T-helper 1 cell (primary cell): Measurements from ENCODE around the gene GPR139.

Source experiments
- DNase-seq, 5 donors: peaks; one replicate each; pipeline ENCODE4 v3.0.0-alpha.2; 2012 to 2020

GPR139 gene

DNA sequence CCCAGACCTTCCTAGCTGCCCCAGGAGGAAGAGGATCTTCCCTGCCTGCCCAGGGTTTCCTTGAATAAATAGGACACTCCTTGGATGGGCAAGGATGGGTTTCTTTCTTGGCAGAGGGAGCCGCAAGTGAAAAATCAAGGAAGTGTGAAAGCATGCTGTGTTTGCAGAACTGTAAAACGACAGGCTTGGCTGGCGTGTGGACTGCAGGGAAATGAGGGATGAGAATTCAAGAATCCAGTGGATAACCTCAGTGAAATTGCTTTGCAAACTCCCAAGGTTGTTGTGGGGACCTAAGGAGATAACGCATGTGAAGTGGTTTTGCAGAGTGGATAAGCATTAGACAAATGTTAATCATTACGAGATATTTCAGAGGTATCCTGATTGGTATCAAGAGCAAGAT is 20.4 kb downstream of the GPR139 start:
- no peak for DNase-seq

DNA sequence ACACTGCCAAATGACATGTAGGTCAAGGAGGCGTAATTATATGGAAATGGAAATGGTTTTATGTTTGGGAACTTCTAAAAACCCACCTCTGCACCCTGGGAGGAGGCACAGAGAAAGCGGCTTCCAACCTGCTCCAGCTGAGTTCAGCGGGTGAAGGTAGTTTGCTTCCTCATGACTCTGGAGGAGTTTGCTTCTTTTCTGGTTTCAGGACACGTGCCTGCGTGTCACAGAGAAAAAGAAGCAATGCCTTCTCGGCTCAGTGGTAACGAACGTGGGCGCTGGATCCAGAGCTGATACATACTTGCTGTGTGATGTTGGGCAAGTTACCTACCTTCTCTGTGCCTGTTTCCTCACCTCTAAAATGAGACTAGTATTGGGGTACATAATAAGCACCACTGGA is 22.1 kb downstream of the GPR139 start:
- no peak for DNase-seq

- no peak for DNase-seq
Measured at GRCh38 chr16:20051147-20051546, 22.5 kb downstream of the GPR139 start.

DNA sequence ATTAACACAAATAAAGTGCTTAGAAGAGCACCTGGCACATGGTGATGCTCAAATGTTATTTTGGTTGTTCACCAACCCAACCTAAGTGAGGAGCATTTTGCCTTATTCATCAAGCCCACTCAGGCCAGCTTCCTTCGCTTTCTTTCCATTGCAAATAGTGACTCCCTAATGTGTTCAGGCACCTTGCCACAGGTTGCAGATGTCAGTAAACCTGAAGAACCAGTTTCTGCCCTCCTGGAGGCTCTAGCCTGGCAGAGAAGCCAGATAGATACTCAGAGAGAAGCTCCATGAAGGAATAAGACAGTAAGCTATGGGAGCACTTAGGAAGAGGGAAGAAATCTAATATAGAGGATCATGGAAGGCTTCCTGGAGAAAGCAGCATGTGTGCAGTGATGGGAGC is 23.9 kb downstream of the GPR139 start:
- DNase-seq = no peak

- no peak for DNase-seq
Measured at GRCh38 chr16:20045886-20046285, 27.8 kb downstream of the GPR139 start.

DNA sequence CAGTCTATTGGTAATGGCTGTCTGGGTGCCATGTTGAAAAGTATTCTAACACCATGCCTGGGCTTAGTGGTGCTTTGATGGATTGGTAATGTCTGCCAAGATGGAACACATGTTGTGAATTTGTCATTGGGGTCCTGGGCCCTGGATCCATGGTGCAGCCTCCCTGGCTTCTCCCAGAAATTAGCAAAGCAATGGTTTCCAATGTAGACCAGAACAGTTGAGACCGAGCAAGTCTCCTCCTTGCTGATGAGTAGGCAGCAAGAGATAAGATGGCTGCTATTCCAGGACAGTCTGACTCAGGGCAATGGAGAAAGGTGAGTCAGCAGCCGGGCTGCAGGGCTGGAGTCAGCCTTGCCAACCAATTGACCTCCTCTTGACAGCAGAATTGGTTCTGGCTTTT is 30.8 kb downstream of the GPR139 start:
- no peak for DNase-seq

- DNase-seq = no peak
Measured at GRCh38 chr16:20041924-20042596, 31.6 kb downstream of the GPR139 start.

GRCh38 chr16:20040011-20040410 is 33.7 kb downstream of the GPR139 start:
- DNase-seq = no peak

GRCh38 chr16:20029611-20030010 is 44.1 kb downstream of the GPR139 start:
- no peak for DNase-seq

DNA sequence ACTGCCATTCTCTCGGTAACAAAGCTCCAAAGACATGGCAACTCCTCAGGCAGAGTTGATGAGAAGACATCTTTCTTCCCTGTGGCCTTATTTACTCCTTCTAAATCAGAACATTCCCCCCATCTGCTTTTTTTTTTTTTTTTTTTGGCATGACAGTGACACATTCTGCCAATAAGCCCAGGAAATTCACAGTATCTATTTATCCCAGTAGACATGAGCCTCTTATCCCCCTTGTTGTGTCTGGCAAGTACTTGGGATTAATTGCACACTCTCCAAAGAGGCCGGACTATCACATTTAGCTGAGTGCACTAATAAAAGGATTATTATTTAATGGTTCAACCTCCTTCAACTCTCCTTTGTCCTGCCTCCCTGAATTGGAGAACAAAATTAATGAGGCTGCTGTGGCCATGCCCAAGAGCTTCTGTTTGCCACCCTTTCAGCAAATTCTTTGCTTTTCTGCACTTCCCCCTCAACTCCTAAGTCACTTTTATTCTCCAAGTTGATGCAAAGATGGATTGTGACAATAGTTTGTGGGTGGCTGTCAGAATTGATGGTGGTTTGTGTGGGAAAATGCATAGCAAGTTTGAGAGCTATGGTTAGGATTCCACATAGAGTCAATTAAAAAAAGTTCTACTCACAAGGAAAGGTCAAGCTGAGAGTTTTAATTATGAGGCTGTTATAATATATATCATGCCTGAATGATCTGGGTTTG is 47.2 kb downstream of the GPR139 start:
- no peak for DNase-seq

DNA sequence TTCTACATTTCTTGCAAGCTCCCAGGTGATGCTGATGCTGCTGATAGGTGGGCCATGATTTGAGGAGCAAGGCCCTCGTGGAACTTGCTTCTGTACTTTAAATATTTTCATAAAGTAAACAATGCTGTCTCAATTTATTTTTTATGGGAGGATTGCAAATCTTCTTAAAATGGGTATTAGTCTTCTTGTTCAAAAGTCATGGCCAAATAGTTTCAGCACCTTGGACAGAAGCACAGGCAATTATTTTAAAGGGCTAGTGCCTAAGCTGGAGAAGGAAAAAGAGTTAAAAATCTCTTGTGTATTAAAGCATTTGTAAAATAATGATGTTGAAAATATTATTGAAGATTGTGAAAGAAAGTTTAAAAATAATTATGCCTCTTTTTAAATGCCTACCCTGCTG is 50.5 kb downstream of the GPR139 start:
- no peak for DNase-seq

GRCh38 chr16:20020976-20021375 is 52.7 kb downstream of the GPR139 start:
- DNase-seq = no peak

DNA sequence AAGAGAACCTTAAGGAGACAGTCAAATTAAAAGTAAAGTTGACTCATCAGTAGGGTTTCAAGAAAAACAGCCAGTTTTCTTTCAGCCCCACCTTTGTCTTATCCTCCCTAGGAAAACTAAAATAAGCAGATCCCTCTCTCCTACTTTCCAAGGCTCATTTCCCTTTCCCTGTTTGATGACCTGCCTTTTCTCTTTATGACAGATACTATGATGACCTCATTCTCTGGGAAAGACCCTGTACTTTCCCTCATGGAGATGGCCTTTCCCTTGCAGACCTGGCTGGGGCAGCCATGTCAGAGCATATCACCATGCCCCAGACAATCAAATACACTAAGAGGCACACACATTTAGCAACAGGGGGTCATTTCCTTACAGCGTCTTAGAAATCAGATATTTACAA is 53.6 kb downstream of the GPR139 start:
- DNase-seq = no peak

- DNase-seq = no peak
Measured at GRCh38 chr16:20016234-20016633, 57.5 kb downstream of the GPR139 start.

DNA sequence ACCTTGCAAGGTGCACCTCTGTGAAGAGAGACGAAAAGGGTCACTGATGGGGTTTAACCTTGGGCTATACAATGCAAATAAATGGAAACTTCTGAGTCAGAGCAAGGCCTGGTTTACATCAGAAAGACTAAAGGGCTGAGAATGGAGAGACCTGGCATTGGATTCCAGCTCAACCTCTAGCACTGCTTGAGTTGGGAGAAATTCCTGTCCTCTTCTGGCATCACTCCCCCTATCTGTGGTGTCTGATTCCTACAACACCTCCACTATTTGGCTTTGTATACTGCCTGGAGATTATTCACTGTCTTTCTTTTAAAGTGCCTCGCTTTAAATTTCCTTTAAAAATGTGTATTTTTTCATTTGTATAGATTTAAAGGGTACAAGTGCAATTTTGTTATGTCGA is 68.8 kb downstream of the GPR139 start:
- no peak for DNase-seq

DNA sequence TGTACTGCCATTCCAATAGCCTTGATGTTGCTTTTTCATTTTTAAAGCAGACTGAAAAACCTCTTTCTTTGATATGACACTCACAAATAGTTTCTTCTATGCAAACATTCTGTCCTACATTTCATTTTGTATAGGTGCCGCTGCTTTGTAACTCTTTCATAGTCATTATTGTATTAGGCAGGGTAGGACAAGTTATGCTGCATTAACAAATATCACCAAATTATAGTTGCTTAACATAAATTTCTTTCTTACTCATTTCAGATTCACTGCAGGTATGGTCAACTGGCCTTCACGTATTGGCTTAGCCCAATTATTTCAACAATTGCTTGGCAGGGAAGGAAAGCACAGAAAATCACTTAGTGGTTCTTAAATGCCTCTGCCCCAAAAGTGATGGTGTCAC is 70.8 kb downstream of the GPR139 start:
- DNase-seq = no peak

- DNase-seq = no peak
Measured at GRCh38 chr16:20001856-20002707, 71.6 kb downstream of the GPR139 start.

DNA sequence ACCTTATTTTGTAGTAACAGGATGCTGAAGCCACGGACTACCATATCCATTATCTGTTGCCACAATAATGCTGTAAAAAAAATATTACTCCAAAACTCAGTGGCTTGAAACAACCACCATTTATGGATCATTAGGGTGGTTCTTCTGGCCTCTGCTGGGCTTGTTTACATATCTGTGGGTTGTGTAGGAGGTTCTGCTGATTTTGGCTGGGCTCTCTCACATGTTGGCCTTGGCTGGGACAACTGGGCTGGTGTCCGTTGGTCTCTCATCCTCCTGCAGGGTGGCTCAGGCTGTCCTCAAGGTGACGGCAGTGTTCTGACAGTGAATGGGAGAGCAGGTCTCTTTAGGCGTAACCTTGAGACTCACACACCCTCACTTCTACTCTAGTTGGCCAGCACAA is 76.0 kb downstream of the GPR139 start:
- DNase-seq = no peak

DNA sequence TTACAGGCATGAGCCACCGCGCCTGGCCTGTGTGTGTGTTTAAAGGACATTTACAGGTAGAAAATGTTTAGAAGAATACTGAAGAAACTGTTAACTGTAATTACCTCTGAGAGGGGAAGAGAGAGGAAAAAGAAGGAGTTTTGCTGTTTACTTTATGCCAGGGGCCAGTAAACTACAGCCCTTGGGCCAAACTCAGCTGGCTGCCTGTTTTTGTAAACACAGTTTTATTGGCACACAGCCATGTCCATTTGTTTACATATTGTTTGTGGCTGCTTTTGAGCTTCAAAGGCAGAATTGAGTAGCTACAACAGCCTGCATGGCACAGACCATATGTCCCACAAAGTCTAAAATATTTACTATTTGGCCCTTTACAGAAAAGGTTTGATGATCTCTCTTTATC is 76.4 kb downstream of the GPR139 start:
- no peak for DNase-seq

DNA sequence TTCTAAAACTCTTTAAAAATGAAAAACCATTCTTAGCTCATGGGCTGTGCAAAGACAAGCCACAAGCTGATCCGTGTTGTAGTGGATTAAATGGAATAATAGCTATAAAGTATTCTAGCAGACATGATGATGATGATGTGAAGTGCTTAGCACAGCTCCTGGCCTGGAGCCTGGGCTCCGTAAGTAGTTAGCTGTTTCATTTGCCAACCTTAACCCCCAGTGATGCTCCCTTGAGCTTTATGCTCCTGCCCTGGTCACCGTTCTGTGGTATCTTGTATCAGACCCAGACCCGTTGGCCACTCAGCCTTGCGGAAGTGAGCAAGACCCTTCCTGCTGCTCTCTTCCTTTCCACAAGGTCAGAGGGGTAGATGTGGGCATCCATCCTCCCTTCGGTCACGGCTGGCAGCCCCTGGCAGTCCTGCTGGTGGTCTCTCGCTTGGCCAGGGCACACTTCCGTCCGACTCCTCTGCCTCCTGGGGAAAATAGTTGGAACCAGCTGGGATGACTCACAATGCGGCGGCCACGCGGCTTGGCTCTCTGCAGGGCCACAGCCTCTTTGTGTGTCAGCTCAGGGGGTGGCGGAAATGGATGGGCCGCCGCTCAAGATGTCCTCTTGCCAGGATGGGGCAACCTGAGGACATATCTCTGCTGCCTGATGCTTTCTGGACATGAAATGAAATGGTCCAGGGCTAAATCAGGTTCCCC is 79.1 kb downstream of the GPR139 start:
- DNase-seq = no peak

GRCh38 chr16:19991614-19992013 is 82.1 kb downstream of the GPR139 start:
- no peak for DNase-seq

GRCh38 chr16:19984135-19984534 is 89.6 kb downstream of the GPR139 start:
- no peak for DNase-seq
